Neural cell (in vitro differentiated cells): ENCODE data around the gene ADD3.

ENCODE experiments used
- CTCF ChIP-seq: fragments of 450-650 bp; IDR thresholded peaks from 2 replicates; pipeline ENCODE4 v1.5.1; 2014; ENCODE audit warnings: antibody characterized with exemption, mild to moderate bottlenecking, moderate library complexity; ENCODE audit not compliant: poor library complexity, severe bottlenecking
- EZH2 ChIP-seq: fragments of 200-600, 300-800 bp; shearing (Covaris generic), sonication (generic); IDR thresholded peaks from 2 replicates; pipeline ENCODE4 v1.6.1; 2014; ENCODE audit warnings: antibody characterized with exemption, low read length, borderline replicate concordance, mild to moderate bottlenecking; ENCODE audit not compliant: insufficient read depth, poor library complexity, severe bottlenecking
- MXI1 ChIP-seq: fragments of 450-650 bp; conservative IDR thresholded peaks from 2 replicates; pipeline ENCODE4 v1.6.1; 2014; ENCODE audit warnings: antibody characterized with exemption, mild to moderate bottlenecking; ENCODE audit not compliant: poor library complexity, severe bottlenecking
- POLR2AphosphoS5 ChIP-seq: IDR thresholded peaks from 2 replicates; pipeline ENCODE4 v1.6.1; 2012
- RAD21 ChIP-seq: fragments of 450-650 bp; conservative IDR thresholded peaks from 2 replicates; pipeline ENCODE4 v1.6.1; 2014; ENCODE audit warnings: antibody characterized with exemption, mild to moderate bottlenecking, moderate library complexity
- REST ChIP-seq: IDR thresholded peaks from 2 replicates; pipeline ENCODE4 v1.6.1; 2012; ENCODE audit warnings: borderline replicate concordance
- TAF1 ChIP-seq: IDR thresholded peaks from 2 replicates; pipeline ENCODE4 v1.6.1; 2012; ENCODE audit warnings: low read depth

- TF ChIP-seq MXI1 (no peak), CTCF (no peak), EZH2 (no peak), POLR2AphosphoS5 (no peak), REST (no peak), TAF1 (no peak), RAD21 (no peak)
These were observed 148.3 kb downstream of the ADD3 start for GRCh38 chr10:110156046-110156445.
